GM10266 (cell line): ENCODE results near the gene PAPPA.

Experiments
- DNase-seq: peaks from one replicate; pipeline ENCODE4 v3.0.0; 2012; ENCODE audit errors: extremely low spot score
- TF ChIP-seq, protein P1 (sequence below): IDR thresholded peaks from 2 replicates; pipeline ENCODE4 v1.5.1; 2012; ENCODE audit warnings: mild to moderate bottlenecking, low read depth; ENCODE audit not compliant: control insufficient read depth, insufficient read depth; ENCODE audit errors: missing control alignments

The PAPPA gene

DNA sequence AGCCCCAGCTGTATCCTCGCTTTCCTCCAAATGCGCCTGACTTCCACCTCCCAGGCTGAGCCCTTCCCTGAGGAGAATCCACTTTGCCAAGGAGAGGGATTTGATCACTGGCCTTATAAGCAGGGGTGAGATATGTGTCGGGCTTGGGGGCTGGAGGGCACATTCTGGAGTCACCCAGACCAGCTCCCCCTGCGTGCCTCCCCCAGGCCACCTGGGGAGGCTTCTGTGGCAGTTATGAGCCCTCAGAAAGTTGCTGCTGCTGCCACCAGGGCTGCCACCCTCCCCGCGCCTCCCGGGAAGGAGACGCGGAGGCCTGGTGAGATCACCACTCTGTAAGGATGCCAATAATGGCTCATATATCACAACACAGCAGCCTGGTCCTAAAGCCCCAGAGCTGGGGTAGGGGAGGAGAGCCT is 211.5 kb downstream of the PAPPA start:
- TF ChIP-seq, protein P1, sequence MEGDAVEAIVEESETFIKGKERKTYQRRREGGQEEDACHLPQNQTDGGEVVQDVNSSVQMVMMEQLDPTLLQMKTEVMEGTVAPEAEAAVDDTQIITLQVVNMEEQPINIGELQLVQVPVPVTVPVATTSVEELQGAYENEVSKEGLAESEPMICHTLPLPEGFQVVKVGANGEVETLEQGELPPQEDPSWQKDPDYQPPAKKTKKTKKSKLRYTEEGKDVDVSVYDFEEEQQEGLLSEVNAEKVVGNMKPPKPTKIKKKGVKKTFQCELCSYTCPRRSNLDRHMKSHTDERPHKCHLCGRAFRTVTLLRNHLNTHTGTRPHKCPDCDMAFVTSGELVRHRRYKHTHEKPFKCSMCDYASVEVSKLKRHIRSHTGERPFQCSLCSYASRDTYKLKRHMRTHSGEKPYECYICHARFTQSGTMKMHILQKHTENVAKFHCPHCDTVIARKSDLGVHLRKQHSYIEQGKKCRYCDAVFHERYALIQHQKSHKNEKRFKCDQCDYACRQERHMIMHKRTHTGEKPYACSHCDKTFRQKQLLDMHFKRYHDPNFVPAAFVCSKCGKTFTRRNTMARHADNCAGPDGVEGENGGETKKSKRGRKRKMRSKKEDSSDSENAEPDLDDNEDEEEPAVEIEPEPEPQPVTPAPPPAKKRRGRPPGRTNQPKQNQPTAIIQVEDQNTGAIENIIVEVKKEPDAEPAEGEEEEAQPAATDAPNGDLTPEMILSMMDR = no peak
- no peak for DNase-seq

DNA sequence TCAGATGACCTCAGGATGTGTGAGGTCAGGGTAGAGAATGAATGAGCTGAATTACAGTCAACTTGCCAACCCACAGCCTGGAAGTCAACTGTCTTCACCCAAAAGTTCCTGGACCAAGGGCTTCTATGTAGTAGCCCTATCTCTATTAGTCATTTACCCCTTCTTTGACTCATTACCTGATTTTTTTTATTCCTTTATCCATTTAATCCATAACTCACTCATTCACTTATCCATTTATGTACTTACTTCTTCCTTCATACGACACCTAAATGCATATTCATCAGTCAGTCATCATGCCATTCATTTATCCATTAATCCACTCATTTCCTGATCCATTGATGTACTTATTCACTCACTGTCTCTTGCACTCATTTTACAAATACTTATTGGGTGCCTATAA is 212.7 kb downstream of the PAPPA start:
- TF ChIP-seq, protein P1 = no peak
- DNase-seq = no peak

DNA sequence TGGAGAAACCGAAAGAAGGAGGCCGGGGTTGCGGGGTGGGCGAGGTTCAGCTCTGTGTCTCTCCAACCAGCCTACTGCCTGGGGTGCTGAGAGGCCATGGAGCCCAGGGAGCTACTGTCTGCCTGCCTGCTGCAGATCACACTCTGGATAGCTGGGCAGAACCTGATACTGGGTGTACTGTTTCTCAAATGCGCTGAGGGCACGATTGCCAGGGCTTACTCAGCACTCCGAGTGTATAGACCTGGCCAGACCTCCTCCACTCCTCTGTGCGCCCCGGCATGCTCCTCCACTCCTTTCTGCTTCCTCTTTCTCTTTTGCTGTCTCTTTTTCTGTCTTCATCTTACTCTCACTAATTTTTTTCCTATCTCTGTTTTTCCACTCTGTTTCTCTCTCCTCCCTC is 215.1 kb downstream of the PAPPA start:
- no peak for DNase-seq
- TF ChIP-seq, protein P1 = no peak

DNA sequence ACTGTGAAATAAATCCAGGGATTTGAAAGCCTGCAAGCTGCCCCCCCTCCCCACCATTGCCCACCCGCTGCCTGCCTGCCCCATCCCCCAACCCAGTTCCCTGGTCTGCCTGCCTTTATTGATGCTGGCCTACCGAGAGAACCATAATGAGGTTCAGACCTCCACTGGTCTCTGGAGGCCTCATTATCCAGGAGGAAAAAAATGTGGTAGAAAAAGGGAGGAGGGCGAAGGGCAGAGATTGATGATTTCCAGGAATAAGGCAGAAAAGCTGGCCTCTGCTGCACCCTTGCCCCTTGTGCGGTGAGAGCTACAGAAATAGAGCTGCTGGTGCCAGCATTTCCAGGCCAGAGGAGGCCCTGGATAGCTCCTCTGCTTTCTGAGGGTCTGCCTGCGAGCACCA is 216.1 kb downstream of the PAPPA start:
- TF ChIP-seq, protein P1 = no peak

DNA sequence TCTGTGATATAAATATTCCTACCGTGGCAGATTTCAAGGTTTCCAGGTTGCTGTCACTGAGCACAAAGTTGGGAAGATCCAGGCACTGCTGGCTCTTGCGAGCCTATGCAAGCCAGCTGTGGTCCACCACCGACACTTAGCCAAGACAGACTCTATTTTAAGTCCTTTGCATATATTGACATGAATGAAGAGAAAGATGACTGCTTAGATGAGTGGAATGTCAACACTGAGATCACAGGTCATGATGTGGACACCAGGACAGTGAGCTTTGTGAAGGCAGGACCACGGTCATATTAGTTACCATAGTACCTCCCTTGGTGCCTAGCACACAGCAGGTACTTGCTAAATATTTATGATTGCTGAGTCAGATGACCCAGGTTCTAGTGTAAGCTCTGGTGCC is 217.0 kb downstream of the PAPPA start:
- DNase-seq = no peak
- TF ChIP-seq, protein P1 = no peak

More for the DNA sequence above, 216.1 kb downstream of the PAPPA start:
- DNase-seq = no peak

DNA sequence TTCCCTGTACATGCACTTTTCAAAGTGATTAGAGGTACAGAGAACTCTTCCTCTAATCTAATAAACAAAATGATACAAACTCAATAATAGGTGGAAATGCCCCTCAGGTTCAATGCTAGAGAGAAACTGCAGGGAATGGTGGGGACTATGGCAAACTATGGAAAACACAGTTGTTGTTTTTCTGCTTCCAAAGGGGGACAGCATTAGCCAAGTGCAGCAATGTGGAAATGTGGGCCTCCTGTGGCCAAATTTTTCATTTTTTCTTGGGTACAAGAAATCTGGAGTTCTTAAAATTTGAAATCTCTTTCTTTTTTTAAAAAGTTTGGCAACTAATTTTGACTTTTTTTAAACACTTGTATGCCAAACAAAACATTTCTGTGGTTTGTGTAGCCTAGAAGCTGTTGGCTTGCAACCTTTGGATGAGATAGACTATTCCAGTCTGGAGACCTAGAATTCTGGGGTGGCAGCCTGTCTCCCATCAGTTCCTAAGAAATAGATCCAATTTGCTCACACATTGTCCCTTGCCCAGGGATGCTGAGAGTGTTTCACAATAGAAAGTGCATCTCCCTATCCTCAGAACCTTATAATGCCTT is 218.6 kb downstream of the PAPPA start:
- no peak for DNase-seq
- TF ChIP-seq, protein P1 = no peak

DNA sequence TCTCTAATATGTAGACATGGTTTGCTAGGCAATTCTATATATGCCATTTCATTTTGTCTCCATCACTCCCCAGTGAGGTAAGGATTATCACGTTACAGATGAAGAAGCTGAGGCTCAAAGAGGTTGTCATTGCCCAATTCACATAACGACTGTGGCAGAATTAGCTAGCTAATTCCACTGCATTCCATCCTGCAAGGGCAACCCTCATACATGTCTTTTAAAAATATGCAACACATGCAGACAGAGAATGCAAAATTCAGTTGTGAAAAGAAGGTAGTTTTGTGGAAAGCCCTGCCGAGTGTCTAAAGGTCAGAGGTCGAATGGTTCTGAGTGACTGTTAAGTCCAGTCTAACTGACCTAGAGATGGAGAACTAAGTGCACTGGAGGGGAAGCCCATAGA is 219.2 kb downstream of the PAPPA start:
- TF ChIP-seq, protein P1 = no peak
- DNase-seq = no peak
